ENCODE data around the gene MAPK8IP3. TPM values are rescaled to one million over a fixed set of nuclear protein-coding genes. Genes with fewer than 3 reads are reported as not detected.

MAPK8IP3 gene
- total RNA-seq, 1 experiment from 2014 or later = 13.4 TPM

- Histone ChIP-seq H3K9me3 (no peaks in the 10 kb centered on the region), H3K4me3 (no peak overlapping the region), H3K36me3 (peaks cover 36% of the 10 kb centered on the region), H3K27me3 (no peaks in the 10 kb centered on the region)
- DNase-seq = no peak
These were observed 53.5 kb downstream of the MAPK8IP3 start for GRCh38 chr16:1759511-1759910.

- H3K9me3 ChIP-seq = no peaks in the 10 kb centered on the region
- no peaks in the 10 kb centered on the region for H3K27me3 ChIP-seq
- H3K36me3 ChIP-seq = peaks cover 38% of the 10 kb centered on the region
- H3K4me3 ChIP-seq = no peak overlapping the region
- DNase-seq = no peak
These were observed 54.9 kb downstream of the MAPK8IP3 start for GRCh38 chr16:1760911-1761310.

GRCh38 chr16:1761751-1762150 is 55.8 kb downstream of the MAPK8IP3 start:
- DNase-seq = no peak
- Histone ChIP-seq H3K36me3 (peaks cover 38% of the 10 kb centered on the region), H3K27me3 (no peaks in the 10 kb centered on the region), H3K4me3 (no peak overlapping the region), H3K9me3 (no peaks in the 10 kb centered on the region)

- no peaks in the 10 kb centered on the region for H3K27me3 ChIP-seq
- peaks cover 42% of the 10 kb centered on the region for H3K36me3 ChIP-seq
- DNase-seq = no peak
- H3K9me3 ChIP-seq = no peaks in the 10 kb centered on the region
- H3K4me3 ChIP-seq = no peak overlapping the region
These were observed 56.3 kb downstream of the MAPK8IP3 start for GRCh38 chr16:1762196-1762878.

- H3K36me3 ChIP-seq = peaks cover 47% of the 10 kb centered on the region
- H3K27me3 ChIP-seq = no peaks in the 10 kb centered on the region
- DNase-seq = no peak
- H3K9me3 ChIP-seq = no peaks in the 10 kb centered on the region
- H3K4me3 ChIP-seq = no peak overlapping the region
These were observed 57.0 kb downstream of the MAPK8IP3 start for GRCh38 chr16:1762879-1763520.

- peaks cover 53% of the 10 kb centered on the region for H3K36me3 ChIP-seq
These were observed 57.8 kb downstream of the MAPK8IP3 start for GRCh38 chr16:1763521-1764511.

GRCh38 chr16:1764971-1765370 is 59.0 kb downstream of the MAPK8IP3 start:
- H3K4me3 ChIP-seq = no peak overlapping the region
- DNase-seq = no peak
- H3K27me3 ChIP-seq = no peaks in the 10 kb centered on the region
- H3K9me3 ChIP-seq = no peaks in the 10 kb centered on the region
- peaks cover 63% of the 10 kb centered on the region for H3K36me3 ChIP-seq

More at GRCh38 chr16:1763521-1764511, 57.8 kb downstream of the MAPK8IP3 start:
- no peak for DNase-seq
- H3K4me3 ChIP-seq = no peak overlapping the region
- H3K27me3 ChIP-seq = no peaks in the 10 kb centered on the region
- H3K9me3 ChIP-seq = no peaks in the 10 kb centered on the region

GRCh38 chr16:1765826-1766225 is 59.8 kb downstream of the MAPK8IP3 start:
- DNase-seq = no peak
- no peaks in the 10 kb centered on the region for H3K27me3 ChIP-seq
- no peak overlapping the region for H3K4me3 ChIP-seq
- H3K9me3 ChIP-seq = no peaks in the 10 kb centered on the region
- H3K36me3 ChIP-seq = peaks cover 63% of the 10 kb centered on the region

GRCh38 chr16:1766231-1766630 is 60.2 kb downstream of the MAPK8IP3 start:
- H3K4me3 ChIP-seq = no peak overlapping the region
- DNase-seq = no peak
- peaks cover 65% of the 10 kb centered on the region for H3K36me3 ChIP-seq
- no peaks in the 10 kb centered on the region for H3K9me3 ChIP-seq
- no peaks in the 10 kb centered on the region for H3K27me3 ChIP-seq

GRCh38 chr16:1766701-1767100 is 60.7 kb downstream of the MAPK8IP3 start:
- Histone ChIP-seq H3K36me3 (peaks cover 65% of the 10 kb centered on the region), H3K9me3 (no peaks in the 10 kb centered on the region), H3K4me3 (no peak overlapping the region), H3K27me3 (no peaks in the 10 kb centered on the region)
- no peak for DNase-seq

GRCh38 chr16:1767116-1767994 is 61.4 kb downstream of the MAPK8IP3 start:
- Histone ChIP-seq H3K36me3 (peaks cover 67% of the 10 kb centered on the region), H3K4me3 (no peak overlapping the region), H3K9me3 (no peaks in the 10 kb centered on the region), H3K27me3 (no peaks in the 10 kb centered on the region)
- DNase-seq = no peak

- Histone ChIP-seq H3K4me3 (no peak overlapping the region), H3K36me3 (peaks cover 64% of the 10 kb centered on the region), H3K27me3 (no peaks in the 10 kb centered on the region), H3K9me3 (no peaks in the 10 kb centered on the region)
- DNase-seq = no peak
These were observed 62.2 kb downstream of the MAPK8IP3 start for GRCh38 chr16:1768061-1768766.

GRCh38 chr16:1768767-1769401 is 62.9 kb downstream of the MAPK8IP3 start:
- no peaks in the 10 kb centered on the region for H3K9me3 ChIP-seq

GRCh38 chr16:1769402-1770300 is 63.7 kb downstream of the MAPK8IP3 start:
- H3K4me3 ChIP-seq = no peak overlapping the region
- no peak for DNase-seq
- no peaks in the 10 kb centered on the region for H3K9me3 ChIP-seq
- H3K27me3 ChIP-seq = no peaks in the 10 kb centered on the region
- peaks cover 58% of the 10 kb centered on the region for H3K36me3 ChIP-seq

More at GRCh38 chr16:1768767-1769401, 62.9 kb downstream of the MAPK8IP3 start:
- Histone ChIP-seq H3K27me3 (no peaks in the 10 kb centered on the region), H3K36me3 (peaks cover 60% of the 10 kb centered on the region), H3K4me3 (no peak overlapping the region)
- DNase-seq = no peak
